Stimulated activated CD8-positive, alpha-beta memory T cell treated with anti-CD3 and anti-CD28 coated beads, Interleukin-12 subunit alpha, Interleukin-12 subunit beta, amount 100 ng/mL, for 24 hours (primary cell): ENCODE results near the gene WDR77.

Experiments used
- DNase-seq: peaks from one replicate; pipeline ENCODE4 v3.0.0-alpha.2; 2020; ENCODE audit errors: extremely low read depth

Gene WDR77

DNA sequence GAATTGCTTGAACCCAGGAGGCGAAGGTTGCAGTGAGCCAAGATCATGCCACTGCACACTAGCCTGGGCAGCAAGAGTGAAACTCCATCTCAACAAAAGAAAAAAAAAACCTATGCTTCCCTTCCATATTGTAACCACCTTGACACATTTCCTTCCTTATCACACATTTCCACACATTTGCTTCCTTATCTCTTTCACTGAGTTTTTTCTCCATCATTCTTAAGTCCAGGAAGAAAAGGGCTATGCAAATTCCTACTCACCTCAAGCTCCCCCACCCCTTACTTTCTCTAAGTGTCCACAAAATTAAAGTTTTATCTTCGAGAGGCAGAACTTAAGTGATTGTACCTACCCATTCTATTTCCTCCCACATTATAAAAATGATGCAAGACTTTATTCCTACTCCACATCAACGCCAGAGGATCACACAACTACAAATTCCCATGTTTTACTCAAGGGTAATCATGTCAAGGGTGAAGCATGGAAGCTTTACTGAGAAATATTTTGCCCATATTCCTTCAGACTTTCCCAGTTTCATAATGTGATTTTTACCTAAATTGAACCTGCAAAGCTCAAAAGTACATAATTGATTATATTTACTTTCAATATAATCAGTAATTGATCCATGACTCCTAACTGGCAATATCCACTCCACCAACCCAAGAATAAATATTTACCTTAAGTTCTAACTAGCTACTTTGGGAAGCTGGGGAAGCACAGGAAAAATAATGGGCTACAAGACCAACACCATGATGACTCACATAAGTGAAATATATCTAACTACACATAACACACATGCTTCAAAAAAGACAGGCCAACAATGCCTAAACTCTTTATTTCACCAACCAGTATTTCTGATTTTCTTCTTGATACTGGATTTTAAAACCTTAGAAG lies 9.3 kb downstream of the WDR77 start:
- DNase-seq = no peak

DNA sequence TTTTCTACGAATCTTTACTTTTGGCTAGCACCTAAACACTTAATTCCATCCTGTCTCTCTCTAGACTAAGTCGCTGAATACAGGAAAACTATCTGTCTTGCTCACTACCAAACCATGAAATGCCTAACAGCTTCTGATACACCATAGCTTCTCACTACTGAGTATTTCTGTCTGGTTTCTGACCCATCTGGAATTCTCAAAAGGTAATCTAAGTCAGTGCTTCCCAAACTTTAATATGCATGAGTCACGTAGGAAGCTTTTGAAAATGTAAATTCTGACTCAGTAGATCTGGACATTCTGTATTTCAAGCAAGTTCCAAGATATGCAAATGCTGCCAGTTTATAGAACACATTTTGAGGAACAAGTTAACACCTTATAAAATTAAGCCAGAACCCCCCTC lies 12.3 kb downstream of the WDR77 start:
- no peak for DNase-seq

DNA sequence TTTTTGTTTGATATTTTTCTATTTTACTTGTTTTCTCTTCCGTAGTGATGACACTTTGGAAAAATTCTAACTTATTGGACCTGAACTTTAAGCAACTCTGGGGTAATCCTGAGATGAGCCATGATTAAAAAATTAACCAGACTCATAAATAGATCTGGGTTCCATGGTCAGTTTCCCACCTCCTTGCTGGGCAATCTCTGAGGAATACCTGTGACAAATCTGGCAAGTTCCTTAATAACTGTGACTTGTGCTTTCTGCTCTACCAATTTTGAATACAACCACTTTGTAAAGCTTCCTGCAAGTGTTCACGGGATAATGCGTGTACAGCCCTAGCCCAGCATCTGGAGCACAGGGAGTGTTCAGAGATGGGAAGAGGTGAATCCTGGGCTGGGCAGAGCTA lies 24.8 kb downstream of the WDR77 start:
- DNase-seq = no peak

GRCh38 chr1:111422546-111423391 lies 26.3 kb downstream of the WDR77 start:
- DNase-seq = no peak

- DNase-seq = no peak
Observed at GRCh38 chr1:111420377-111420776, 28.7 kb downstream of the WDR77 start.

- no peak for DNase-seq
Observed at GRCh38 chr1:111419037-111419436, 30.0 kb downstream of the WDR77 start.

GRCh38 chr1:111417755-111418154 lies 31.3 kb downstream of the WDR77 start:
- no peak for DNase-seq

DNA sequence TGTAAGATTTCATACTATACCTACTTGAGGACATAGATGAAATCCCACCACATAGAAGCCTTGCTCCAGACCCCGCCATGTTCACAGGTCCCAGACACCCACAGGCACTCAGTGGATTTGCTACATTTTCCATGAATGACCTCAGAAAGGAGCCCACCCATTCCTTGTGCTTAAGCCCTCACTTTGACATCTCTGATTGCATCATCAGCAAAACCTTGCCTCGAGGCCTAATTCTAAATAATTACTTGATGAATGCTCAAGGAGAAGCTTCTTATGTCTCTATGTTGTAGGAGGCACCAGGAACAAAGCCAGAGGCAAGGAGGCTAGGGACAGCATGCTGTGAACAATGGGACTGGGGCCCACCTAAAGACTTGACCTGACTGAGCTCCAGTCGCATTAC lies 33.6 kb downstream of the WDR77 start:
- DNase-seq = no peak

- DNase-seq = no peak
Observed at GRCh38 chr1:111414756-111415155, 34.3 kb downstream of the WDR77 start.

DNA sequence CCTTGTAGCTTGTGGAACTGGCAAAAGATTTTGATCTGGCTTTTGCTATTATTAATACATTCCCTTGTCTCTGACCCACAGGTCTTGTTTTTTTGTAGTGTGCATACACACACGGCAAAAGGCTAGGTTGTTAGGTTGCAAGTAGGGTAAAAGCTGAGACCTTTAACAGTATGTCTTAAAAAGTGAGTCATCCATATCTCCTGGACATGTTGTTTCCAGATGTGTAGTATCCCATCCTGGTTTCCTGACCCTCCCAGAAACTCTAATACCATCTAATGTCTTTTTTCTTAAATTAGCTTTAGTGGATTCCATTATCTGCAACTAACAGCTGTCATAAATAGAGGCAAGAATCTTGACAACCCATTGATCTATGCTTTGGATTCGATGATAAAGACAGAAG lies 36.2 kb downstream of the WDR77 start:
- DNase-seq = no peak

DNA sequence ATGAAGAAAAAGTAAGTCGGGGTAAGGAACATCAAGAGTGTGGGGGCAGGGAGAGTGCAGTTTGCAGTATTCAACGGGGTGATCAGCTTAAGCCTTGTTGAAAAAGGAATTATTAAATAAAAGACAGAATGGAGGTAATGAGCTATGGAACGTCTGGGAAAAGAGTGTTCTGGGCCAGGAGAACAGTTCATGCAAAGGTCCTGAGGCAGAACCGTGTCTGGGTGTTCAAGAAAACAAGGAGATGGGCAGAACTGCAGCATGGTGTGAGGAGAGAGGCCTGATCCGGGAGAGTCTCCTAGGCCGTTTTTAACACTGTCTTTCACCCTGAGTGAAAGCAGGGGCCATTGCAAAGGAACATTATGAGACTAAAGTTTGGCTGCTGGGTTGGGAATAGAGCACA lies 41.8 kb downstream of the WDR77 start:
- DNase-seq = no peak

DNA sequence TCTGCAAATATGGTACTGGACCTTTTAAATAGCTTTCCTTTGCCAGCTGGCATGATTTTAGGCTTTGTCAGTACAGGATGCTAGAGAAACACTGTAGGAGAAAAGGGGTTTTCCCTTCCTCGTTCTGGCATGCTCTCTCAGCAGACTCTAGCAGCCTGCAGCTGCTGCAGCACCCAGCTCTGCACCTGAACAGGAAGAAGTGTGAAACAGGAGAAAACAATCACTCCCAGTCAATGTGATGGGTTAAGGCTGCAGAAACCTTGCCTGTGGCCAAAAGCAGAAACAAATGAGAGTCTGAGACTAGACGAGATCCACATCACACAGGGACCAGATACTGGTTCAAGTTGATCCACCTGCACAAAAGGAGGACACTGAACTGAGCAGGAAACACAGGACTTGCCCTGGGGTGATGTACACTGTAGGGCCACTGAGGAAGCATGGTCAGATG lies 42.7 kb downstream of the WDR77 start:
- no peak for DNase-seq

- no peak for DNase-seq
Observed at GRCh38 chr1:111404588-111404987, 44.5 kb downstream of the WDR77 start.

DNA sequence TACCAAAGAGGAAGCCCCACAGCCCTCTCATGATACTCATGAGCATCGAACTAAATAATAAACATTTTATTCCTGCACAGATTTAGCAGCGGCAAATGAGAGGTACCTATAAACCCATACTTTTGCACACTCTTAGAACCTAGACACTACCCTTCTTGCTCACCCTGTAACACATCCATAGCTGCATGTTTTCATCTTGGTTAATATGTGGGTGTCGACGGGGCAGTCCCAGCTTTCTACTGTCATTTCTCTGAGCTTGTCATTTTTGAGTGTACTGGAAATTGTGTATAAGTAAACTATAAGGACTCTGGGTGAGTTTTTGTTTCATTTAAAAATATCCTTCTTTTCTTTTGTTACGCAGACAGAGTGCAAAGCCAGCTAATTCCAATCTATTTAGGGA lies 47.0 kb downstream of the WDR77 start:
- DNase-seq = no peak

DNA sequence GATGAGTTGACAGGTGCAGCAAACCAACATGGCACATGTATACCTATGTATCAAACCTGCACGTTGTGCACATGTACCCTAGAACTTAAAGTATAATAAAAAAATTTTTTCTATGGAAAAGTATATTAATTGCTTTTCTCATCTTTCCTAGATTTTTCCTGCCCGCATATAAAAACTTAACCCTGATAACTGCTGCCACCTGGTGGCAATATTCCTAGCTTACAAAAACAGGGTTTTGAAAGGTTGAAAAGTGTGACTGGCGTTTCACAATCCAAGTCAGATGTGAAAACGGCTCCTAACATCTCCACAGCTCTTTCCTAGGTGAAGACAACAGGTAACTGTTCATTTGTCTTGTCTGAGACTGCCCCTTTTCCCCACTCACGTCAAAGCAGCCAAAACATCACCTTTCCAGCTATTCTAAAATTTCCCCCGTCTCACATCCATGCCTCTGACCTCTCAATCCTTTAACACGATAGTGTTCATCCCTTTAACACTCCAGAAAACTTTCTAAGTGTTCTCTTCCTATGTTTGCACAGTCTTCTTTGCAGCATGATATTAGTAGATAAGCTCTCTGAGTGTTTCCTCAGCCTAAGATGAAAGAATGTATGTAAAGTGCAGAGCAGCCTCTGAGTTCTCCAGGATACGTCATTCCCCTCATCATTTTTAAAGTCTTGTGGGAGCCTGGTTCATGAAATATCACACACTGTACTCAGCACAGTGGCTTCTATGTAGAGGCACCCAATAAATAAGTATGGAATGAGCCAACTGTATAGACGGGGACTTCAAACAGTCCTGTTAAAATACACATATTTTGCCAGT lies 49.1 kb downstream of the WDR77 start:
- DNase-seq = no peak

- DNase-seq = no peak
Observed at GRCh38 chr1:111392460-111392945, 56.6 kb downstream of the WDR77 start.

- no peak for DNase-seq
Observed at GRCh38 chr1:111392042-111392441, 57.0 kb downstream of the WDR77 start.
